GM19324 (cell line): ENCODE data around the gene PROSER2.

Experiments used
- ATAC-seq: cut with Tn5 transposase; IDR thresholded peaks from one replicate; pipeline ENCODE4 v1.9.1; 2021; ENCODE audit warnings: mild to moderate bottlenecking, moderate library complexity; ENCODE audit not compliant: unreplicated experiment, low FRiP score

Gene PROSER2

GRCh38 chr10:11901036-11901301 is 77.8 kb downstream of the PROSER2 start:
- ATAC-seq: no peak

GRCh38 chr10:11901454-11901832 is 78.3 kb downstream of the PROSER2 start:
- ATAC-seq: no peak

GRCh38 chr10:11901833-11902475 is 78.8 kb downstream of the PROSER2 start:
- ATAC-seq: no peak

- ATAC-seq: no peak
Measured at GRCh38 chr10:11902646-11903045, 79.5 kb downstream of the PROSER2 start.

GRCh38 chr10:11906714-11907113 is 83.6 kb downstream of the PROSER2 start:
- ATAC-seq: no peak

GRCh38 chr10:11907914-11908313 is 84.8 kb downstream of the PROSER2 start:
- ATAC-seq: no peak

GRCh38 chr10:11908536-11908935 is 85.4 kb downstream of the PROSER2 start:
- no peak for ATAC-seq

GRCh38 chr10:11908991-11909390 is 85.8 kb downstream of the PROSER2 start:
- ATAC-seq: no peak

GRCh38 chr10:11909618-11910017 is 86.5 kb downstream of the PROSER2 start:
- no peak for ATAC-seq

GRCh38 chr10:11910102-11910501 is 86.9 kb downstream of the PROSER2 start:
- ATAC-seq: no peak

GRCh38 chr10:11913079-11913641 is 90.0 kb downstream of the PROSER2 start:
- ATAC-seq: no peak

- no peak for ATAC-seq
Measured at GRCh38 chr10:11918384-11918783, 95.2 kb downstream of the PROSER2 start.

GRCh38 chr10:11919271-11919670 is 96.1 kb downstream of the PROSER2 start:
- no peak for ATAC-seq
